HCT116 (cell line): Measurements from ENCODE around the gene LY6G6C. TPM values are rescaled to one million over a fixed set of nuclear protein-coding genes. Genes with fewer than 3 reads are reported as not detected.
"Not testable (repeated sequence)": the region's sequence is repeated elsewhere in the genome, so short reads cannot be mapped to it uniquely, and the experiment has no call there.

Source experiments
- ATAC-seq: fragments of 200-7000 bp; cut with Tn5 transposase; 2 replicates; pipeline ENCODE4 v1.9.1; 2020; ENCODE audit warnings: mild to moderate bottlenecking, moderate library complexity
- BruUV-seq: library from RNA; stranded (reverse); fragments of 400-500 nt; replicated peaks from 2 replicates; lab custom pipeline; 2021; lab: Mats Ljungman, UMichigan
- CTCF ChIA-PET: fragments of 300-600 bp; sonication (Branson Sonifier 250); formaldehyde crosslinking; loops from one replicate; lab custom pipeline; 2021; ENCODE audit warnings: antibody characterized with exemption; lab: Charles Lee
- POLR2A ChIA-PET: fragments of 300-600, 350-600 bp; sonication (Branson Sonifier 250); formaldehyde crosslinking; loops from one replicate; lab custom pipeline; 2021; ENCODE audit warnings: antibody characterized with exemption; lab: Charles Lee
- RAD21 ChIA-PET, 2 experiments: fragments of 300-600 bp; sonication (Branson Sonifier 250); formaldehyde crosslinking; loops; one replicate each; lab custom pipeline; 2023; ENCODE audit warnings: low total read pairs in 2 of 2; ENCODE audit not compliant: uncharacterized antibody in 2 of 2, unreplicated experiment in 2 of 2, low non-redundant PET in 1 of 2; lab: Charles Lee
- DNase-seq: peaks from one replicate; pipeline ENCODE4 v3.0.0-alpha.2; 2010; ENCODE audit warnings: low read depth, low spot score
- H2AFZ ChIP-seq: fragments of 200-600 bp; shearing (Covaris generic), sonication (generic); 2 replicates; pipeline ENCODE4 v1.6.1; 2017; ENCODE audit warnings: low read depth, mixed run types, mixed read lengths, antibody characterized with exemption, low read length; ENCODE audit not compliant: poor library complexity, severe bottlenecking
- H3K27ac ChIP-seq: 2 replicates; pipeline ENCODE4 v1.5.1; 2012; ENCODE audit warnings: low read depth, low read length
- H3K27me3 ChIP-seq: fragments of 200-600 bp; sonication (generic); 2 replicates; pipeline ENCODE4 v1.6.1; 2016; ENCODE audit warnings: mixed run types, low read length, mixed read lengths; ENCODE audit not compliant: insufficient read depth
- H3K36me3 ChIP-seq, 2 experiments: fragments of 200-500 bp in 1 of 2; fragments of 200-600 bp in 1 of 2; sonication (Bioruptor generic) in 1 of 2; sonication (generic) in 1 of 2; 2 replicates each; pipeline versions ENCODE4 v1.5.1 to v1.6.1; 2014 to 2016; ENCODE audit warnings: low read length in 2 of 2, inconsistent platforms in 1 of 2, mixed read lengths in 1 of 2, mixed run types in 1 of 2; ENCODE audit not compliant: insufficient read depth in 2 of 2, control insufficient read depth in 1 of 2
- H3K4me1 ChIP-seq, 2 experiments: fragments of 200-600 bp in 1 of 2; sonication (generic) in 1 of 2; 2 replicates each; pipeline versions ENCODE4 v1.5.1 to v1.6.1; 2012 to 2017; ENCODE audit warnings: low read length in 2 of 2, inconsistent platforms in 1 of 2, mild to moderate bottlenecking in 1 of 2, mixed read lengths in 1 of 2, mixed run types in 1 of 2, moderate library complexity in 1 of 2; ENCODE audit not compliant: insufficient read depth in 2 of 2, control insufficient read depth in 1 of 2
- H3K4me2 ChIP-seq: fragments of 200-600 bp; sonication (generic); 2 replicates; pipeline ENCODE4 v1.6.1; 2017; ENCODE audit warnings: mixed run types, low read length, mixed read lengths
- H3K4me3 ChIP-seq, 2 experiments: fragments of 200-600 bp in 1 of 2; sonication (generic) in 1 of 2; replicated peaks in 1 of 2; 2 replicates each; pipeline ENCODE4 v1.5.1; 2011 to 2016; ENCODE audit warnings: low read length in 2 of 2, control low read depth in 1 of 2, low read depth in 1 of 2, mild to moderate bottlenecking in 1 of 2, mixed read lengths in 1 of 2, mixed run types in 1 of 2
- H3K79me2 ChIP-seq: fragments of 200-600 bp; sonication (generic); 2 replicates; pipeline ENCODE4 v1.6.1; 2017; ENCODE audit warnings: mild to moderate bottlenecking, mixed run types, low read length, moderate library complexity, mixed read lengths; ENCODE audit not compliant: insufficient read depth
- H3K9ac ChIP-seq: fragments of 200-600 bp; sonication (generic); 2 replicates; pipeline ENCODE4 v1.6.1; 2016; ENCODE audit warnings: low read length, mixed read lengths
- H3K9me2 ChIP-seq: fragments of 200-600 bp; sonication (generic), shearing (Covaris generic); 2 replicates; pipeline ENCODE4 v1.6.1; 2017; ENCODE audit warnings: mixed run types, mild to moderate bottlenecking, moderate library complexity; ENCODE audit not compliant: insufficient read depth
- H3K9me3 ChIP-seq, 2 experiments: fragments of 200-500 bp in 1 of 2; fragments of 200-600 bp in 1 of 2; sonication (Bioruptor generic) in 1 of 2; sonication (generic) in 1 of 2; 2 replicates each; pipeline ENCODE4 v1.6.1; 2014 to 2017; ENCODE audit warnings: low read length in 2 of 2, mixed read lengths in 2 of 2, inconsistent platforms in 1 of 2, low read depth in 1 of 2, mild to moderate bottlenecking in 1 of 2, mixed run types in 1 of 2, moderate library complexity in 1 of 2; ENCODE audit not compliant: control insufficient read depth in 1 of 2, insufficient read depth in 1 of 2
- H4K20me1 ChIP-seq: fragments of 200-600 bp; sonication (generic), shearing (Covaris generic); 2 replicates; pipeline ENCODE4 v1.6.1; 2017; ENCODE audit warnings: mixed run types, mild to moderate bottlenecking, moderate library complexity; ENCODE audit not compliant: insufficient read depth
- POLR2A ChIP-seq: IDR thresholded peaks from 2 replicates; pipeline ENCODE4 v1.7.0; 2011; ENCODE audit warnings: borderline replicate concordance; ENCODE audit not compliant: insufficient read depth, insufficient read length; ENCODE audit errors: extremely low read depth
- RAD21 ChIP-seq: IDR thresholded peaks from 2 replicates; pipeline ENCODE4 v1.6.1; 2012; ENCODE audit warnings: low read depth, mild to moderate bottlenecking
- SIN3A ChIP-seq: IDR thresholded peaks from 2 replicates; pipeline ENCODE4 v1.6.1; 2012; ENCODE audit warnings: low read depth
- SRF ChIP-seq: IDR thresholded peaks from 2 replicates; pipeline ENCODE4 v1.6.1; 2012; ENCODE audit warnings: low read depth
- ZFX ChIP-seq: fragments of 450-650 bp; IDR thresholded peaks from 2 replicates; pipeline ENCODE4 v1.6.1; 2017
- intact Hi-C: fragments of 100-400 bp; cut with micrococcal nuclease; formaldehyde crosslinking; loops from 2 replicates; pipeline ENCODE4 v1.10.0; 2022
- total RNA-seq: library from RNA; stranded (reverse); gene quantifications from one replicate; pipeline ENCODE4 v1.2.1, GENCODE V29; 2021; ENCODE audit not compliant: unreplicated experiment

Gene LY6G6C
- total RNA-seq, 1 experiment from 2014 or later = 0.54 TPM

DNA sequence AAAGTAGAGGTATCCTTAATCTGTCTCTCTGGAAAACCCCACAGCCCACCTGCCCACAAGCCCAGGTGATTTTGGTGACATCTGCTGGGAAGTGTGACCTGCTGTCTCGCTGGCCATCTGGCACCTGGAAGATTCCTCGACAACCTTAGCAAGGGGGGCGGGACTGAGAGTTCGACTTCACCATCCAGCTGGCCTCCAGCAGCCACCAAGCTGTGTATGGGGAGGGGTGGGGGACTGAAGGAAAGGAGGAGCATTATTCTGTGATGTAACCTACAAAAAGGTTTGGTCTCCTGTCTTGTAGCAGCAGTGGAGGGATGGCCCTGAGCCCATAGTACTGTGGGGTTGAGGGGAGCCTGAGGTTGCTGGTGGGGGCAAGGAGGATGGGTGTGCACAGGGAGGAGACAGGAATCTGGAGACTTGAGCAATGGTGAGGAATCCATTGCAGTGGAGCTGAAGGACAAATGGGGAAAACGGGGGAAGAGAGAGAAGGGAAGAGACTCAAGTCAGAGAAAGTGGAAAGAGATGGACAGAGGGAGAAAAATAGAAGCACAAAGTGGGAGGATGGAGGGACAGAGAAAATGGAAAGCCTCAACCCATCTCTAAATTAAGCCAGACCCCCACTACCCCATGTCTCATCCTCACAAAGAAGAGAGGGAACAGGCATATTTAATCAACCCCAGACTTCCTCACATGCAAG lies 10.9 kb downstream of the LY6G6C start:
- intact Hi-C loops = no loop called here
- no peaks in the 10 kb centered on the region for H3K9me3 ChIP-seq
- H3K79me2 ChIP-seq = no peaks in the 10 kb centered on the region
- H3K27ac ChIP-seq = no peak overlapping the region
- H3K4me3 ChIP-seq = no peak overlapping the region
- CTCF ChIA-PET = no interaction called here
- no peak for TF ChIP-seq RAD21
- no peak for TF ChIP-seq SRF
- no peak for TF ChIP-seq POLR2A
- TF ChIP-seq SIN3A = no peak
- no peak for TF ChIP-seq ZFX
- TF ChIP-seq, all 23 proteins: peak for 0
- RAD21 ChIA-PET = interaction anchor here in 1 of 2 experiments (0.7 kb wide), 1 partner anchor 19 kb away, joined by 3 read pairs; no protein-coding TSS in a partner anchor
- POLR2A ChIA-PET = no interaction called here
- no peaks in the 10 kb centered on the region for H3K36me3 ChIP-seq
- peak overlapping the region; percentile 31; the same call in 1 of the 2 replicates for H3K4me2 ChIP-seq
- ATAC-seq (no peak), DNase-seq (no peak)
- no peaks in the 10 kb centered on the region for H3K27me3 ChIP-seq
- H2AFZ ChIP-seq = no peak overlapping the region
- no TSS peak for BruUV-seq
- H4K20me1 ChIP-seq = no peaks in the 10 kb centered on the region
- H3K9ac ChIP-seq = no peak overlapping the region
- no peaks in the 10 kb centered on the region for H3K9me2 ChIP-seq
- peaks cover 13 to 24% of the 10 kb centered on the region in 2 experiments; a peak in 3 of 4 replicates for H3K4me1 ChIP-seq

DNA sequence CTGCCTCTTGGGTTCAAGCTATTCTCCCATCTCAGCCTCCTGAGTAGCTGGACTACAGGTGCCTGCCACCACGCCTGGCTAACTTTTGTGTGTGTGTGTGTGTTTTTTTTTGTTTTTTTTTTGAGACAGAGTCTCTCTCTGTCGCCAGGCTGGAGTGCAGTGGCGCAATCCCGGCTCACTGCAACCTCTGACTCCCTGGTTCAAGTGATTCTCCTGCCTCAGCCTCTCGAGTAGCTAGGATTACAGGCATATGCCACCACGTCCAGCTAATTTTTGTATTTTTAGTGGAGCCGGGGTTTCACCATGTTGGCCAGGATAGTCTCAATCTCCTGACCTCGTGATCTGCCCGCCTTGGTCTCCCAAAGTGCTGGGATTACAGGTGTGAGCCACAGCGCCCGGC lies 12.4 kb downstream of the LY6G6C start:
- peaks cover 8 to 20% of the 10 kb centered on the region in 2 experiments; a peak in 3 of 4 replicates for H3K4me1 ChIP-seq
- H3K4me2 ChIP-seq, H2AFZ ChIP-seq, POLR2A ChIA-PET, H3K9ac ChIP-seq, BruUV-seq, H3K79me2 ChIP-seq, H4K20me1 ChIP-seq, H3K36me3 ChIP-seq, DNase-seq, H3K9me3 ChIP-seq, CTCF ChIA-PET, RAD21 ChIA-PET, H3K9me2 ChIP-seq, intact Hi-C loops, H3K27ac ChIP-seq, ATAC-seq, H3K27me3 ChIP-seq, H3K4me3 ChIP-seq: not testable (repeated sequence)
